ENCODE results near the gene CBY3.

- TF ChIP-seq, protein P1, sequence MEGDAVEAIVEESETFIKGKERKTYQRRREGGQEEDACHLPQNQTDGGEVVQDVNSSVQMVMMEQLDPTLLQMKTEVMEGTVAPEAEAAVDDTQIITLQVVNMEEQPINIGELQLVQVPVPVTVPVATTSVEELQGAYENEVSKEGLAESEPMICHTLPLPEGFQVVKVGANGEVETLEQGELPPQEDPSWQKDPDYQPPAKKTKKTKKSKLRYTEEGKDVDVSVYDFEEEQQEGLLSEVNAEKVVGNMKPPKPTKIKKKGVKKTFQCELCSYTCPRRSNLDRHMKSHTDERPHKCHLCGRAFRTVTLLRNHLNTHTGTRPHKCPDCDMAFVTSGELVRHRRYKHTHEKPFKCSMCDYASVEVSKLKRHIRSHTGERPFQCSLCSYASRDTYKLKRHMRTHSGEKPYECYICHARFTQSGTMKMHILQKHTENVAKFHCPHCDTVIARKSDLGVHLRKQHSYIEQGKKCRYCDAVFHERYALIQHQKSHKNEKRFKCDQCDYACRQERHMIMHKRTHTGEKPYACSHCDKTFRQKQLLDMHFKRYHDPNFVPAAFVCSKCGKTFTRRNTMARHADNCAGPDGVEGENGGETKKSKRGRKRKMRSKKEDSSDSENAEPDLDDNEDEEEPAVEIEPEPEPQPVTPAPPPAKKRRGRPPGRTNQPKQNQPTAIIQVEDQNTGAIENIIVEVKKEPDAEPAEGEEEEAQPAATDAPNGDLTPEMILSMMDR (IDR thresholded peaks at IDR 0.05) = no peak
- TF ChIP-seq POLR2A (IDR thresholded peaks at IDR 0.05) = no peak
These were observed 13.7 kb upstream of the CBY3 start for GRCh38 chr5:179694561-179694960.

All from testis (tissue), 2 donors.